Neural crest cell (in vitro differentiated cells): ENCODE results near the gene NIPSNAP2. TPM values are rescaled to one million over a fixed set of nuclear protein-coding genes. Genes with fewer than 3 reads are reported as not detected.

ENCODE experiments used
- DNase-seq: peaks from one replicate; pipeline ENCODE4 v3.0.0; 2021; ENCODE audit warnings: low read depth, mixed read lengths, low spot score
- H3K27ac Mint-ChIP-seq: one replicate; pipeline ENCODE4 v1.8.0; 2021; ENCODE audit warnings: mild to moderate bottlenecking, mixed read lengths; ENCODE audit not compliant: unreplicated experiment
- H3K27me3 Mint-ChIP-seq: 2 replicates; pipeline ENCODE4 v1.8.0; 2021; ENCODE audit warnings: low read depth, mild to moderate bottlenecking, mixed read lengths
- H3K36me3 Mint-ChIP-seq: 2 replicates; pipeline ENCODE4 v1.8.0; 2021; ENCODE audit warnings: low read depth, mild to moderate bottlenecking, mixed read lengths
- H3K4me1 Mint-ChIP-seq: 2 replicates; pipeline ENCODE4 v1.8.0; 2021; ENCODE audit warnings: mixed read lengths
- H3K4me3 Mint-ChIP-seq: one replicate; pipeline ENCODE4 v1.8.0; 2021; ENCODE audit warnings: mild to moderate bottlenecking, mixed read lengths
- H3K9me3 Mint-ChIP-seq: 2 replicates; pipeline ENCODE4 v1.8.0; 2021; ENCODE audit warnings: mixed read lengths
- total RNA-seq: library from RNA; stranded (reverse); gene quantifications from 2 replicates; pipeline ENCODE4 v1.2.1, GENCODE V29; 2021
- TF ChIP-seq, protein P1 (sequence below): fragments of 200-600 bp; sonication (generic); conservative IDR thresholded peaks from 2 replicates; pipeline ENCODE4 v1.5.0; 2021; ENCODE audit warnings: antibody characterized with exemption, mild to moderate bottlenecking

Gene NIPSNAP2
- total RNA-seq, 1 donor from 2014 or later: 51.2 TPM

DNA sequence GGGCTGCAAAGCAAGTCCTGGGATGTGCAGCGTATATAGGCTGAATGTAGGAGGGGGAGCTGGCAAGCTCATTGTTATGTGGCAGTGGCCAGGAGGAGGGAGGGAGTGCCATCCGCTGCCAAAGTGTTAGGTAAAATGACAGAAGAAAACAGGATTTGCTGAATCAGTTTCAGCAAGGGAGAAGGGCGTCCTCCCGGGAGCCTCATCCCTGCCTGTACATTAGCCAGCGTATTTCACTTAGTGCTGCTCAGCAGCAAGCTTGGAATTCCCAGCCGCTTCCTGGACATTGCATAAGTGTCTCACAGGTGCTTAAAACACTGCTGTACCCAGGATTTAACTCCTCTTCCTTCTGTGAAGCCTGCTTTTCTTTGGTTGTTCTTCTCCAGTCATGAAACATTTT is 2.5 kb downstream of the NIPSNAP2 start:
- no peak for DNase-seq
- Mint-ChIP-seq H3K4me1 (peaks cover 31% of the 10 kb centered on the region), H3K27ac (no peak overlapping the region), H3K36me3 (peaks cover 16% of the 10 kb centered on the region), H3K9me3 (no peaks in the 10 kb centered on the region), H3K4me3 (peak overlapping the region; percentile 70), H3K27me3 (peaks cover 9% of the 10 kb centered on the region)
- TF ChIP-seq, protein P1, sequence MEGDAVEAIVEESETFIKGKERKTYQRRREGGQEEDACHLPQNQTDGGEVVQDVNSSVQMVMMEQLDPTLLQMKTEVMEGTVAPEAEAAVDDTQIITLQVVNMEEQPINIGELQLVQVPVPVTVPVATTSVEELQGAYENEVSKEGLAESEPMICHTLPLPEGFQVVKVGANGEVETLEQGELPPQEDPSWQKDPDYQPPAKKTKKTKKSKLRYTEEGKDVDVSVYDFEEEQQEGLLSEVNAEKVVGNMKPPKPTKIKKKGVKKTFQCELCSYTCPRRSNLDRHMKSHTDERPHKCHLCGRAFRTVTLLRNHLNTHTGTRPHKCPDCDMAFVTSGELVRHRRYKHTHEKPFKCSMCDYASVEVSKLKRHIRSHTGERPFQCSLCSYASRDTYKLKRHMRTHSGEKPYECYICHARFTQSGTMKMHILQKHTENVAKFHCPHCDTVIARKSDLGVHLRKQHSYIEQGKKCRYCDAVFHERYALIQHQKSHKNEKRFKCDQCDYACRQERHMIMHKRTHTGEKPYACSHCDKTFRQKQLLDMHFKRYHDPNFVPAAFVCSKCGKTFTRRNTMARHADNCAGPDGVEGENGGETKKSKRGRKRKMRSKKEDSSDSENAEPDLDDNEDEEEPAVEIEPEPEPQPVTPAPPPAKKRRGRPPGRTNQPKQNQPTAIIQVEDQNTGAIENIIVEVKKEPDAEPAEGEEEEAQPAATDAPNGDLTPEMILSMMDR: no peak

DNA sequence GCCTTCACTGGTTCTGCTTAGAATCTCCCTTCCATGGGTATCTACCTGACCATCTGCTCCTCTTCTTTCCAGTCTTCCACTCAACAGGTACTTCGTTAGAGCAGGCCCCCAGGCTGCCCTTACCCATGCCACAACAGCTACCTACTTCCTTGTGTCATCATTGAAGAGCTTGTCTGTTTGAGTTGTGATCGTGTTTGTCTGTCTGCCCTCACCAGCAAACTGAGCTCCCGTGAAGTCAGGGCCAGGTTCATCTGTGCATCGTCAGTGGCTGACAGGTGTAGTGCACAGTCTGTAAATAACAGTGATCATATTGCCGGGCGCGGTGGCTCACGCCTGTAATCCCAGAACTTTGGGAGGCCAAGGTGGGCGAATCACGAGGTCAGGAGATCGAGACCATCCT is 5.0 kb downstream of the NIPSNAP2 start:
- H3K4me3 Mint-ChIP-seq: peak overlapping the region; percentile 39
- DNase-seq: no peak
- H3K27me3 Mint-ChIP-seq: no peaks in the 10 kb centered on the region
- H3K9me3 Mint-ChIP-seq: no peaks in the 10 kb centered on the region
- H3K4me1 Mint-ChIP-seq: peaks cover 31% of the 10 kb centered on the region
- peak overlapping the region; percentile 43 for H3K27ac Mint-ChIP-seq
- TF ChIP-seq, protein P1: no peak
- H3K36me3 Mint-ChIP-seq: peaks cover 16% of the 10 kb centered on the region

DNA sequence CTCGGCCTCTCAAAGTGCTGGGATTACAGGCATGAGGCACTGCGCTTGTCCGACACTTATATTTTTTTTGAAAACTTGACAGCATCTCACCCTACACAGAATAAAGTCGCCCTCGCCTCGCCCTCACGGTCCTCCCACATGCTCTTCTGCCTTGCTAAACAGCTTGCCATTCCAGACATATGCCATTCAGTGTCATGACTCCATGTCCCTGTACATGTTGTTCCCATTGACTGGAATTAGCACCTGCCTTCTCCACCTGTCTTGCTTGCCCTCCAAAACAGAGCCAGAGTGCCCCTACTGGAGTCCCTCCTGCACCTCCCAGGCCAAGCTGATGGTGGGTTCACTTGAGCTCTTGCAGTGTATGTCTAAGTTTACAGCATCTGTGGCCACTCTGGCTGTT is 6.2 kb downstream of the NIPSNAP2 start:
- no peak overlapping the region for H3K27ac Mint-ChIP-seq
- peaks cover 16% of the 10 kb centered on the region for H3K36me3 Mint-ChIP-seq
- no peaks in the 10 kb centered on the region for H3K27me3 Mint-ChIP-seq
- no peak for DNase-seq
- H3K4me1 Mint-ChIP-seq: peaks cover 24% of the 10 kb centered on the region
- H3K9me3 Mint-ChIP-seq: no peaks in the 10 kb centered on the region
- TF ChIP-seq, protein P1: no peak
- H3K4me3 Mint-ChIP-seq: peak overlapping the region; percentile 72

DNA sequence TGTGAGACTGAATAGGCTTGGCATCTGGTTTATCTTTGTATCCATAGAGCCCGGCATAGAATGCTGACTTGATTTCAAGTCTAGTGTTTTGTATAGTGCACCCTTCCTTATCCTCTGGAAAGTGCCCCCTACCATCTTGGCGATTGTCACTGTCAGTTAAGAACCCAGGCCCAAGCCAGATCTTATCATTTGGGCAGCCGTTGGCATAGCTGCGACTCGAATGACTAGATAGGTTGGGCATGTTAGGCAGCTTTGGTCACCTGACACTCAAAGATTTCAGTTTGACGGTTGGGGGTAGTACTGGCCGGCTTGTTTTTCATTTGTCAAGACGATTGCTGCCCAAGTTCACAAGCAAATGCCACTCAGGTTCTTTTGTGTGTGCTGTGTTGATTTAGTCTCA is 6.6 kb downstream of the NIPSNAP2 start:
- no peaks in the 10 kb centered on the region for H3K9me3 Mint-ChIP-seq
- H3K4me1 Mint-ChIP-seq: peaks cover 24% of the 10 kb centered on the region
- TF ChIP-seq, protein P1: no peak
- DNase-seq: no peak
- H3K27me3 Mint-ChIP-seq: no peaks in the 10 kb centered on the region
- H3K36me3 Mint-ChIP-seq: peaks cover 16% of the 10 kb centered on the region
- no peak overlapping the region for H3K27ac Mint-ChIP-seq
- peak overlapping the region; percentile 72 for H3K4me3 Mint-ChIP-seq

DNA sequence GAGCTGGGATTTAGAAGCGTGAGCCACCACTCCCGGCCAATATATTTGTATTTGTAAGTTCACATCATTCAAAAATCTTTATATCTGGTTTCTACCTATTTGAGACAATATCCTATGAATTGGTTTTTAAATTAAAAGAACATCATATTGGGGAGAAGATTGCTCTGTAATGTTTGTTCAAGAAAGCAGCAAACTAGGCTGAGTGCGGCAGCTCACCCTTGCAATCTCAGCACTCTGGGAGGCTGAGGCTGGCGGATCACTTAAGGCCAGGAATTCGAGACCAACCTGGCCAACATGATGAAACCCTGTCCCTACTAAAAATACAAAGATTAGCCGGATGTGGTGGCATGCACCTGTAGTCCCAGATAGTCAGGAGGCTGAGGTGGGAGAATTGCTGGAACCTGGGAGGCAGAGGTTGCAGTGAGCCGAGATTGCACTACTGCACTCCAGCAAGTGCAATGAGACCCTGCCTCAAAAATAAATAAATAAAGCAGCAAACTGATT is 9.4 kb downstream of the NIPSNAP2 start:
- Mint-ChIP-seq H3K36me3 (peaks cover 12% of the 10 kb centered on the region), H3K4me1 (peaks cover 14% of the 10 kb centered on the region), H3K27me3 (no peaks in the 10 kb centered on the region), H3K4me3 (no peak overlapping the region), H3K27ac (no peak overlapping the region), H3K9me3 (no peaks in the 10 kb centered on the region)
- TF ChIP-seq, protein P1: no peak
- DNase-seq: no peak
